Fibroblast of lung (primary cell): ENCODE data around the gene EDA.

ENCODE experiments used
- EZH2 ChIP-seq: IDR thresholded peaks from 2 replicates; pipeline ENCODE4 v1.5.1; 2012; ENCODE audit warnings: low read length, control low read depth, mild to moderate bottlenecking; ENCODE audit errors: missing control alignments
- TF ChIP-seq, protein P1 (sequence below), 2 donors: IDR thresholded peaks in 1 of 2; conservative IDR thresholded peaks in 1 of 2; 1 replicate in 1 of 2; 2 replicates in 1 of 2; pipeline ENCODE4 v1.5.1; 2011 to 2012; ENCODE audit warnings: low read length in 2 of 2, control low read depth in 1 of 2, inconsistent platforms in 1 of 2, low read depth in 1 of 2, mild to moderate bottlenecking in 1 of 2

DNA sequence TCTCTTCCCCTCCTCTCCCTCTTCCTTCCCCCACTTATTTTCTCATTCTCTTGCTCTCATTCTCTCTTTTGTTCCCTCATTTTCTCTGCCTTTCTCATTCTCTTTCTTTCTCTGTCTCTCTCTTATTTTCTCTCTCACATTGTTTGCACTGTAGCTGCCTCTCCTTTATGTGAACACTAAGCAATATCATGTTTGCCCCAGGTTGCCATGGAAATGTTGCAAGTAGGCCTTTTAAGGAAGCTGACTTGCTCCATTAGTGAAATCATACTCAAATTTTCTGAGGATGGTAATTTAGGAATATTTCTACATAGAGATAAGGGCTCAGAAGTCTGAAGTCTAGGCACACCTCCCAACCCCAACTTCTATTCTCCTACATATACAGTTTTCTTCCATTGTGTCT lies 130.1 kb downstream of the EDA start:
- TF ChIP-seq, protein P1, sequence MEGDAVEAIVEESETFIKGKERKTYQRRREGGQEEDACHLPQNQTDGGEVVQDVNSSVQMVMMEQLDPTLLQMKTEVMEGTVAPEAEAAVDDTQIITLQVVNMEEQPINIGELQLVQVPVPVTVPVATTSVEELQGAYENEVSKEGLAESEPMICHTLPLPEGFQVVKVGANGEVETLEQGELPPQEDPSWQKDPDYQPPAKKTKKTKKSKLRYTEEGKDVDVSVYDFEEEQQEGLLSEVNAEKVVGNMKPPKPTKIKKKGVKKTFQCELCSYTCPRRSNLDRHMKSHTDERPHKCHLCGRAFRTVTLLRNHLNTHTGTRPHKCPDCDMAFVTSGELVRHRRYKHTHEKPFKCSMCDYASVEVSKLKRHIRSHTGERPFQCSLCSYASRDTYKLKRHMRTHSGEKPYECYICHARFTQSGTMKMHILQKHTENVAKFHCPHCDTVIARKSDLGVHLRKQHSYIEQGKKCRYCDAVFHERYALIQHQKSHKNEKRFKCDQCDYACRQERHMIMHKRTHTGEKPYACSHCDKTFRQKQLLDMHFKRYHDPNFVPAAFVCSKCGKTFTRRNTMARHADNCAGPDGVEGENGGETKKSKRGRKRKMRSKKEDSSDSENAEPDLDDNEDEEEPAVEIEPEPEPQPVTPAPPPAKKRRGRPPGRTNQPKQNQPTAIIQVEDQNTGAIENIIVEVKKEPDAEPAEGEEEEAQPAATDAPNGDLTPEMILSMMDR (conservative IDR thresholded peaks at IDR 0.05 in 1 of 2, IDR thresholded peaks at IDR 0.05 in 1 of 2; ENCODE audit: low read depth in 1 of 2, low read length in 2 of 2): no peak
- no peak for TF ChIP-seq EZH2
